ENCODE results near the gene MRPL28. TPM values are rescaled to one million over a fixed set of nuclear protein-coding genes. Genes with fewer than 3 reads are reported as not detected.
A peak's percentile ranks its signal among the peaks of the same experiment; 100 is the strongest.

MRPL28 gene
- total RNA-seq, 6 experiments from 2014 or later, result 105 to 131 (median 129) TPM

- DNase-seq, result no peak
- Mint-ChIP-seq H3K4me3 (peak overlapping the region; percentile 33), H3K27me3 (ENCODE audit: insufficient read depth) (no peaks in the 10 kb centered on the region), H3K36me3 (ENCODE audit: low read depth) (peaks cover 9% of the 10 kb centered on the region; the same call in 1 of the 2 replicates), H3K4me1 (ENCODE audit: low read depth) (peaks cover 17% of the 10 kb centered on the region), H3K9me3 (no peaks in the 10 kb centered on the region), H3K27ac (no peak overlapping the region)
- TF ChIP-seq CTCF (IDR thresholded peaks at IDR 0.05), result no peak
Measured at GRCh38 chr16:354291-354881, 16.0 kb downstream of the MRPL28 start.

- Mint-ChIP-seq H3K27ac (no peak overlapping the region), H3K27me3 (ENCODE audit: insufficient read depth) (no peaks in the 10 kb centered on the region), H3K4me3 (peak overlapping the region; percentile 33), H3K4me1 (ENCODE audit: low read depth) (peaks cover 20% of the 10 kb centered on the region), H3K9me3 (no peaks in the 10 kb centered on the region), H3K36me3 (ENCODE audit: low read depth) (peaks cover 9% of the 10 kb centered on the region; the same call in 1 of the 2 replicates)
- no peak for TF ChIP-seq CTCF (IDR thresholded peaks at IDR 0.05)
- no peak for DNase-seq
Measured at GRCh38 chr16:353404-354290, 16.7 kb downstream of the MRPL28 start.

GRCh38 chr16:352547-353403, 17.6 kb downstream of the MRPL28 start, which contains the start of gene AXIN1:
TSS of gene AXIN1 (minus strand) at chr16:352723. CDS start at chr16:347025, 5,698 bp downstream.
- peak within 1 kb of the TSS; percentile 80 for H3K27ac Mint-ChIP-seq
- H3K4me1 Mint-ChIP-seq (ENCODE audit: low read depth), result peaks cover 20% of the 10 kb centered on the region
- peak; percentile 68 for TF ChIP-seq CTCF (IDR thresholded peaks at IDR 0.05)
- no peaks in the 10 kb centered on the region for H3K27me3 Mint-ChIP-seq (ENCODE audit: insufficient read depth)
- peak; percentile 90 for DNase-seq
- peak within 1 kb of the TSS; percentile 87 for H3K4me3 Mint-ChIP-seq
- no peaks in the 10 kb centered on the region for H3K9me3 Mint-ChIP-seq
- peaks cover 9% of the 10 kb centered on the region; the same call in 1 of the 2 replicates for H3K36me3 Mint-ChIP-seq (ENCODE audit: low read depth)

- no peaks in the 10 kb centered on the region for H3K27me3 Mint-ChIP-seq (ENCODE audit: insufficient read depth)
- peak overlapping the region; percentile 80 for H3K27ac Mint-ChIP-seq
- peaks cover 28% of the 10 kb centered on the region for H3K4me1 Mint-ChIP-seq (ENCODE audit: low read depth)
- H3K9me3 Mint-ChIP-seq, result no peaks in the 10 kb centered on the region
- TF ChIP-seq CTCF (IDR thresholded peaks at IDR 0.05), result no peak; the same call in 1 of the 2 replicates
- peaks cover 9% of the 10 kb centered on the region; the same call in 1 of the 2 replicates for H3K36me3 Mint-ChIP-seq (ENCODE audit: low read depth)
- peak overlapping the region; percentile 87 for H3K4me3 Mint-ChIP-seq
- no peak for DNase-seq
Measured at GRCh38 chr16:351804-352520, 18.4 kb downstream of the MRPL28 start.

- H3K27me3 Mint-ChIP-seq (ENCODE audit: insufficient read depth), result no peaks in the 10 kb centered on the region
- no peak overlapping the region for H3K27ac Mint-ChIP-seq
- peaks cover 44% of the 10 kb centered on the region for H3K4me1 Mint-ChIP-seq (ENCODE audit: low read depth)
- H3K36me3 Mint-ChIP-seq (ENCODE audit: low read depth), result peaks cover 23% of the 10 kb centered on the region
- no peak for DNase-seq
- no peaks in the 10 kb centered on the region for H3K9me3 Mint-ChIP-seq
- no peak for TF ChIP-seq CTCF (IDR thresholded peaks at IDR 0.05)
- no peak overlapping the region for H3K4me3 Mint-ChIP-seq
Measured at GRCh38 chr16:350203-350602, 20.1 kb downstream of the MRPL28 start.
